GM18873 (cell line): Measurements from ENCODE around the gene TASP1.
"Not testable (repeated sequence)": the region's sequence is repeated elsewhere in the genome, so short reads cannot be mapped to it uniquely, and the experiment has no call there.

ENCODE experiments used
- ATAC-seq: cut with Tn5 transposase; IDR thresholded peaks from one replicate; pipeline ENCODE4 v1.9.1; 2021; ENCODE audit warnings: mild to moderate bottlenecking, moderate library complexity, moderate number of reproducible peaks; ENCODE audit not compliant: unreplicated experiment, low FRiP score

Gene TASP1

GRCh38 chr20:13650474-13650873 is 11.7 kb upstream of the TASP1 start:
- no peak for ATAC-seq

- ATAC-seq, result no peak
Measured at GRCh38 chr20:13648291-13649228, 9.8 kb upstream of the TASP1 start.

GRCh38 chr20:13644010-13644409 is 5.3 kb upstream of the TASP1 start:
- no peak for ATAC-seq

DNA sequence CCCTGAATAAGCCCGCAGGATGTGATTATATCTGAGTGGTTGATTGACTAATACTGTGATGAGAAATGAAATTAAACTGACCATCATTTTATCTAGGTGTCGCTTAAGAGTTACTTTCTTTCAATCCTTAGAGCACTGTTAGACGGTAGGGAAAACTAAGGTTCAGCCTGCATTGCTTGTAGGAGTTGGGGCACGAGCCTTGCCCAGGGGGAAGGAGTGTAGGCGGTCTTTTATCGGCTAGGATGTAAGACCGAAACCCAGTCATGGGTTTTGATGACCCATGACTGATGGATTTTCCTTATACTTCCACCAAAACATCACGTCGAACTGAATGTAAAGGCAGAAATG is 392 bp upstream of the TASP1 start:
- ATAC-seq, result no peak

DNA sequence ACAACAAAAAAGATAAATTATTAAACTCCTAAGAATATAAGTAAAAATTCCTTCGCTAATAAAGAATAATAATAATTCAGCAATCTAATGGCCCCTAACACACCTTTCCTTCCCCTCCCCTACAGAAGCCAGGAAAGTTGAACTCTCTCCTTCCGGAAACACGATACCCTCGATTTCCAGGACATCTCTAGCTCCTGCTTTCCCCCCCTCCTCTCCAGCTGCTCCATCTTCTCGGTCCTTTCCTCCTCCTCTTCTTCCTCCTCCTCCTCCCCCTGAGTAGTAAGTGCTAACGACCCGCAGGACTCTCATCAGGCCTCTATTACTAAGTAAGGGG is 603 bp downstream of the TASP1 start:
- no peak for ATAC-seq

- ATAC-seq, result no peak
Measured at GRCh38 chr20:13632431-13632830, 6.3 kb downstream of the TASP1 start.

DNA sequence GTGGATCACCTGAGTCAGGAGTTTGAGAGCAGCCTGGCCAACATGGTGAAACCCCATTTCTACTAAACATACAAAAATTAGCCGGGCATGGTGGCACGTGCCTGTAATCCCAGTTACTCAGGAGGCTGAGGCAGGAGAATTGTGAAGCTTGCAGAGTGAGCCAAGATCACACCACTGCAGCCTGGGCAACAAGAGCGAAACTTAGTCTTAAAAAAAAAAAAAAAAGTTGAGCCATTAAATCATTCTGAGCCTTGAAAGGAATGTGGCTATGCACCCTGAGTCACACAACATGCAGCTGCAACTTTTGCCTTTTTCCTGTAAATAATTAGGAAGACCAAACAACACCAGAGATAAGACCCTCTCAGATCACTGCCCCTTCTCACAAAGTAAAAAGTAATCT is 11.2 kb downstream of the TASP1 start:
- not testable (repeated sequence) for ATAC-seq

GRCh38 chr20:13626724-13627123 is 12.0 kb downstream of the TASP1 start:
- no peak for ATAC-seq

DNA sequence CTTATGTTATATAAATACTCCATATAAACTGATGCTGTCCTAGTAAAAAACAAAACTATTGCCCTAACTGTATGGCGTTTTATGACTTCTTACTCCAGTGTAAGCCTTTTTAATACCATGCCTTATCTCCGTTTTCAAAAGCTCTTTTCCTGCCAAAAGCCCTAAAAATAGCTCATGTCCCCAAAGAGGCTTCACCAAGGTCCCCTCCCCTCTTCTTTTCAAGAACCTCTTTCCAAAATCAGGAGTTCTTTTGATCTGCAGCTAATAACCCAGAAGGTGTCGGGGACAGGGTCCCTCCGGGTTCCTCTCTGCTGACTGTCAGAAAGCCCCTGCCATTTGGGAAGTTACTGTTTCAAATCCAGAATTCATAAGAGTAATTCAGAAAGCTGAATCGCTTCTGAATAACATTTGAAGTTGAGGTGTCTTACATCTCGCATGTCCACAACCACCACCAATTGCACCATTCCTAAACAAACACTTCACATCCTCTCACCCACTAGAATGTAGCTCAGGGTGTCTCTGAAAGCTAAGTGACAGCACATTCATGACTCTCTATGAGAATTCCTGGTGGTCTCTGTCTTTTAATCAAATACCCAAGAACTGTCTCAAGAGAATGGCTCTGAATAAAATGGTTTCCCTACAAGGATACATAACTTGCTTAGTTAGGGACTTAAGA is 13.3 kb downstream of the TASP1 start:
- no peak for ATAC-seq

DNA sequence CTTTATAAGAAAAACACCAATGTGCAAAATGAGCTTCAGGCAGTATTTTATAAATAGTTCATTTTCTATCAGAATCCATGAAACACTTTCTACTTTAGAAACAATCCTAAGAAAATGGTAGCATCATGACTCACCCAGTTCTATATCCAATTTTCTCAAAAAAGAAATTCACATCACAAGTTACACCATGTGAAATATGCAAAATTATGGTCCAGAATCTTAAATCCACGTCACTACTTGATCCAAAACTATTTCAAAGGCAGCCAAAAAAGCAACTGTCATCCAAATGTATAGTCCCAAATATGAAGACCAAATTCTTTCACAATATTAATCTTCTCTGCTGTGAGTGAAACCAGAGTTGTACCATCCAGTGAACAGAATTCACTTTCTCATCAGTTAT is 19.3 kb downstream of the TASP1 start:
- not testable (repeated sequence) for ATAC-seq

- ATAC-seq, result not testable (repeated sequence)
Measured at GRCh38 chr20:13618456-13618855, 20.3 kb downstream of the TASP1 start.

- ATAC-seq, result not testable (repeated sequence)
Measured at GRCh38 chr20:13617585-13617984, 21.1 kb downstream of the TASP1 start.

DNA sequence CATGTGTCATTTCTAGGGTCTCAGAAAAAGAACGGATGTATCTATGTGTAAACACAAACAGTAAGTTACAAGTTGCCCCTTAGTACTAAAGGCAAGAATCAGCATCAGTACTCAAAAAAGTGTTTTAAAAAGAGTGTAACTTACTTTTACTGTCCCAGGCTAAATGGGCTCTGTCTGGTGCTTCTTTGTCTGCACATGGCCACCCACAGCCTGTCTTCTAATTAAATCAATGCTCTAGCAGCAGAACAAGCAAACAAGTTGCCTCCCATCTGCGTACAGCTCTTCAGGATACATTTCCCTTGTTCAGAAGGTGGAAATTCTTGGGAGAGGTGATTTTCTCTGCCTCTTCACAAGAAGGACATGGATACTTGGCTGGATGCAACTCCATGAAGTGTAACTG is 22.0 kb downstream of the TASP1 start:
- ATAC-seq, result not testable (repeated sequence)

- no peak for ATAC-seq
Measured at GRCh38 chr20:13613917-13614316, 24.8 kb downstream of the TASP1 start.

DNA sequence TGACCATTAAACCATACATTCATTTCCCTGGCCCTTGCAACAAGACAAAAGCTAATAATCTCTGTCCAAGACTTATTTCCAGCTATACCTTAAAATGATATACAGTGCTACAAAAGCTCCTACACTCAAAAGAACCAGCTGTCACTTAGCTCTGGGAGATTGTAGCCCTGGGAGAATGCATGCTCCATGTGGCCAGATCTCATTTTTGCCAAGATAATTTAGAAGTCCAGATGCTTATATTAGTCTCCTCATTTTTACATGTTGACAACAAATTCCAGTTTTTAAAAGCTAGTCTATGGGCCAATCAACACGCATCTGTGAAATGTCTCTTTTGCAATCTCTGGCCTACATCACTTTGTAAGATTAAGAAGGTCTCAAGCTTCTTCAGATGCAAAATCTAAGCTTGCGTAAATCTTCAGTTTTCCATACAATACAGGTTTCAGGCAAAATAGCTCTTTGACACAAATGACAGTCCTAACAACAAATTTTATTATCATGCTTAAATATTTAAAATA is 27.1 kb downstream of the TASP1 start:
- no peak for ATAC-seq

- no peak for ATAC-seq
Measured at GRCh38 chr20:13610184-13610583, 28.5 kb downstream of the TASP1 start.

- ATAC-seq, result no peak
Measured at GRCh38 chr20:13608066-13608465, 30.7 kb downstream of the TASP1 start.

DNA sequence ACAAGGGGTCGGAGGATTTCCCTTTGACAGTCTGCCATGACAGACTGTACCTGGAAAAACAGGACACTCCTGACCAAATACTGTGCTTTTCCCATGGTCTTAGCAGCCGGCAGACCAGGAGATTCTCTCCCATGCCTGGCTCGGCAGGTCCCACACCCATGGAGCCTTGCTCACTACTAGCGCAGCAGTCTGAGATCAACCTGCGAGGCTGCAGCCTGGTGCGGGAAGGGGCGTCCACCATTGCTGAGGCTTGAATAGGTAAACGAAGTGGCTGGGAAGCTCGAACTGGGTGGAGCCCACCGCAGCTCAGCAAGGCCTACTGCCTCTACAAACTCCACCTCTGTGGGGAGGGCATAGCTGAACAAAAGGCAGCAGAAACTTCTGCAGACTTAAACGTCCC is 45.3 kb downstream of the TASP1 start:
- ATAC-seq, result not testable (repeated sequence)

- no peak for ATAC-seq
Measured at GRCh38 chr20:13588049-13588448, 50.7 kb downstream of the TASP1 start.

- no peak for ATAC-seq
Measured at GRCh38 chr20:13587370-13587769, 51.4 kb downstream of the TASP1 start.

DNA sequence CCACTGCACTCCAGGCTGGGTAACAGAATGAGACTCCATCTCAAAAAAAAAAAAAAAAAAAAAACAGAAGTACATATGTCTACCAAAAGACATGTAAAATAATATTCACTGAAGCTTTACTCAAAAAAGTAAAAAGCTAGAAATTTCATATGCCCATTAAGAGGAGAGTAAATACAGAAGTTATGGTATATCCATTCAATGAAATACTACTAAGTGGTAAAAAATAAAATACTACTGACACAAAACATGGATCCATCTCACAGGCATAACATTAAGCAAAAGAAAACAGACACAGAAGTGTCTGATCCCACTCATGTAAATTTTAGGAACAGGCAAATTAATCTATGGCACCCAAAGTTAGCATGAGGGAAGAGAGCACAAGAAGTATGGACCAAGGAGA is 52.6 kb downstream of the TASP1 start:
- no peak for ATAC-seq

DNA sequence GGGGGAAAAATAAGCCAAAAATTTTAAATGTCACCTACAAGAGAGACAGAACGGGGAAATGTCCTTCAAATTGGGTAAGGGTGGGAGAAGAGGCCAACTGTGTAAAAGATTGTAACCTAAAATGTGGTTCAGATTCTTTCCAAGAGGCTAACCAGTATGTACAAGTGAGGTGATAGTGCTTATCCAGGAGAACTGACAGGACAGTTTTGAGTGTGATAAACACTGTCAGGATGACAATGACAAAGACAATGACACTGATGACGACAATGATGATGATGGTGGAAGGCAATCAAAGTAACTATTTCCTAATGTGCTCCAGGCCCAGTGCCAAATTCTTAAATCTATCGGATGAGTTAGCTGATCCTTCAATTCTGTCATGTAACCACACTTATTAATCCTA is 57.3 kb downstream of the TASP1 start:
- ATAC-seq, result no peak
